Right lobe of liver (tissue), 4 donors: ENCODE results near the gene CXCL17.

ENCODE experiments used
- CTCF ChIP-seq, 4 donors: fragments of 200-600 bp in 3 of 4; fragments of 450-650 bp in 1 of 4; IDR thresholded peaks; one replicate each; pipeline versions ENCODE4 v1.5.1 to v1.8.0; 2016 to 2022; ENCODE audit warnings: antibody characterized with exemption in 4 of 4, mild to moderate bottlenecking in 2 of 4
- POLR2A ChIP-seq: fragments of 450-650 bp; IDR thresholded peaks from one replicate; pipeline ENCODE4 v1.6.1; 2017; ENCODE audit warnings: antibody characterized with exemption, mild to moderate bottlenecking
- donor health status: DM: no; HTN: no; CAD: no.
- donor health status: DM: no; HTN: no; CAD: no.
- donor health status: DM: no; HTN: yes; CAD: no.

GRCh38 chr19:42394751-42395150 is 48.0 kb downstream of the CXCL17 start:
- TF ChIP-seq POLR2A (no peak), CTCF (IDR thresholded peaks at IDR 0.05) (no peak)
